Renal cortical epithelial cell (primary cell): ENCODE data around the gene ADAMTS1. TPM values are rescaled to one million over a fixed set of nuclear protein-coding genes. Genes with fewer than 3 reads are reported as not detected.
A peak's percentile ranks its signal among the peaks of the same experiment; 100 is the strongest.

ENCODE experiments used
- DNase-seq: peaks from one replicate; pipeline ENCODE4 v3.0.0-alpha.2; 2011; ENCODE audit warnings: low read depth
- total RNA-seq: library from RNA; depleted of rRNA; stranded (reverse); fragments of >200 nt; gene quantifications from 2 replicates; pipeline ENCODE4 v1.2.3, GENCODE V29; 2014

The ADAMTS1 gene
- total RNA-seq, 1 donor from 2014 or later = 216 TPM

GRCh38 chr21:26844258-26845065 is 747 bp downstream of the ADAMTS1 start:
- no peak for DNase-seq

- peak; percentile 68 for DNase-seq
Measured at GRCh38 chr21:26843933-26844257, 1.3 kb downstream of the ADAMTS1 start.

- DNase-seq = peak; percentile 87
Measured at GRCh38 chr21:26842974-26843932, 2.0 kb downstream of the ADAMTS1 start.

- no peak for DNase-seq
Measured at GRCh38 chr21:26842300-26842699, 2.9 kb downstream of the ADAMTS1 start.

GRCh38 chr21:26840912-26841311 is 4.3 kb downstream of the ADAMTS1 start:
- peak; percentile 91 for DNase-seq

GRCh38 chr21:26840201-26840600 is 5.0 kb downstream of the ADAMTS1 start:
- DNase-seq = no peak

GRCh38 chr21:26837539-26837938 is 7.7 kb downstream of the ADAMTS1 start:
- no peak for DNase-seq

GRCh38 chr21:26836528-26836927 is 8.7 kb downstream of the ADAMTS1 start:
- no peak for DNase-seq

- no peak for DNase-seq
Measured at GRCh38 chr21:26835714-26836265, 9.4 kb downstream of the ADAMTS1 start.

GRCh38 chr21:26835027-26835713 is 10.0 kb downstream of the ADAMTS1 start:
- DNase-seq = peak; percentile 88

- DNase-seq = peak; percentile 40
Measured at GRCh38 chr21:26834181-26834905, 10.9 kb downstream of the ADAMTS1 start.

GRCh38 chr21:26833460-26833939 is 11.7 kb downstream of the ADAMTS1 start:
- DNase-seq = no peak

- no peak for DNase-seq
Measured at GRCh38 chr21:26833011-26833410, 12.2 kb downstream of the ADAMTS1 start.

- no peak for DNase-seq
Measured at GRCh38 chr21:26832546-26832945, 12.7 kb downstream of the ADAMTS1 start.

- no peak for DNase-seq
Measured at GRCh38 chr21:26826801-26827200, 18.4 kb downstream of the ADAMTS1 start.

GRCh38 chr21:26820509-26820908 is 24.7 kb downstream of the ADAMTS1 start:
- DNase-seq = no peak

GRCh38 chr21:26819740-26820324 is 25.4 kb downstream of the ADAMTS1 start:
- no peak for DNase-seq

- DNase-seq = no peak
Measured at GRCh38 chr21:26818906-26819305, 26.3 kb downstream of the ADAMTS1 start.

- DNase-seq = no peak
Measured at GRCh38 chr21:26815197-26815596, 30.0 kb downstream of the ADAMTS1 start.

- no peak for DNase-seq
Measured at GRCh38 chr21:26814386-26814785, 30.8 kb downstream of the ADAMTS1 start.
